Heart left ventricle (tissue), 13 donors: ENCODE measurements around the gene KIFC1.

Experiments
- CTCF ChIP-seq, 12 donors: fragments of 200-600 bp; sonication (generic) in 4 of 12; IDR thresholded peaks; one replicate each; pipeline versions ENCODE4 v1.5.0 to v1.8.0; 2018 to 2022; ENCODE audit warnings: antibody characterized with exemption in 12 of 12, mild to moderate bottlenecking in 5 of 12
- POLR2A ChIP-seq, 2 donors: fragments of 450-650 bp; IDR thresholded peaks; one replicate each; pipeline ENCODE4 v1.6.1; 2017; ENCODE audit warnings: antibody characterized with exemption in 2 of 2, mild to moderate bottlenecking in 2 of 2, moderate library complexity in 2 of 2
- donor health status: ischemic (EF 13 %, LVEDD 7.1; RV severe dilation, severe dysfunction).
- donor health status: DM: no; HTN: yes; CAD: no.
- donor health status: DM: no; HTN: no; CAD: no.
- donor health status: ischemic (EF 25% LVEDD 6.9; RV normal size, moderate dysfunction).
- donor health status: ischemic (EF 25% LVEDD 5.7; RV mildly dilated, moderate dysfunction).
- donor health status: ischemic (EF 35%, LVEDD 5.7; RV mildly dilated, moderate dysfunction).
- donor health status: nonischemic (EF 11% LVEDD 7.7; RV severe dilation, severe dysfunction).
- donor health status: DM: yes; HTN: yes; CAD: no.
- donor health status: PGD.
- donor health status: ischemic (EF 29% LVEDD 5.4; RV normal size, mild dysfunction).
- donor health status: nonischemic (EF 23%, LVEDD 6.1; RV moderate dilation, normal function).

DNA sequence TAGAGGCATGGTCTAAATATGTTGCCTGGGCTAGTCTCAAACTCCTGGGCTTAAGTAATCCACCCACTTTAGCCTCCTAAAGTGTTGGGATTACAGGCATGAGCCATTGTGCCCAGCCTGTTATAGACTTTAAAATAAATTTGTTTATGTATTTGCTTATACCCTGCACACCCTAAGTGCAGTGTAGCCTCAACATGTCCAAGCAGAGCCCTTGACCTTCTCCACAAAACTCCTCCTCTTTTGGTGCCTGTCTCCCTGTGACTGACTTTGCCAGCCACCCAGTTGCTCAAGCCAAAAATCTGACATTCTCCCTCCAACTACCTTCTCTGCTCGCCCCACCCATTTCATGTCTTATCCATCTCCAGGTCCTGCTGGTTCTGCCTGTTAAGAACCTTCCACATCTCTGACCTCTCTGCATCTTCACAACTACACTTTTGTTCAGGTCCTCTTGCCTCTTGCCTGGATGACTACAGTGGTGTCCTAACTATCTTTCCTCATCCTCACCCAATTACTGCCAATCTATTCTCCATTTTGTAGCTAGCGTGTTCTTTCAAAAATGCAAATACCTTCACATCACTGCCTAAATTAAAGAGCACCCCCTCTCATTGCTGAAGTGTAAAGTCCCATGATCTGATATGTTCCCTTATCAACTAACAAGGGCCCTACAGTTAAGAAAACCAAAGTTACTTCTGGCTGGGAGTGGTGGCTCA lies 11.2 kb upstream of the KIFC1 start:
- TF ChIP-seq CTCF (IDR thresholded peaks at IDR 0.05), result no peak
- no peak for TF ChIP-seq POLR2A (IDR thresholded peaks at IDR 0.05)
